T-helper 1 cell treated with Interleukin-12 subunit alpha and Interleukin-12 subunit beta and Interleukin-4 antibody, amounts not matched to agents 30 ng/mL and 1 ng/mL, for 36 hours (primary cell): Measurements from ENCODE around the gene HNRNPL. TPM values are rescaled to one million over a fixed set of nuclear protein-coding genes. Genes with fewer than 3 reads are reported as not detected.
"Not testable (repeated sequence)": the region's sequence is repeated elsewhere in the genome, so short reads cannot be mapped to it uniquely, and the experiment has no call there.

Source experiments
- intact Hi-C: fragments of 100-400 bp; cut with micrococcal nuclease; formaldehyde crosslinking; loops from one replicate; pipeline ENCODE4 v1.15.1; 2024
- total RNA-seq: library from RNA; stranded (reverse); gene quantifications from 2 replicates; pipeline ENCODE4 v1.2.3, GENCODE V29; 2022

The HNRNPL gene
- total RNA-seq, 1 donor from 2014 or later: 515 TPM

GRCh38 chr19:38834104-38834490 lies 15.7 kb downstream of the HNRNPL start:
- intact Hi-C loops: loop anchor here (5.0 kb wide), 3 partner anchors 67 to 447 kb away; partner anchors contain the start of genes GGN and SPRED3

GRCh38 chr19:38833092-38833425 lies 16.7 kb downstream of the HNRNPL start:
- intact Hi-C loops: loop anchor here (5.0 kb wide), 3 partner anchors 66 to 446 kb away; partner anchors contain the start of genes GGN and SPRED3

- intact Hi-C loops: loop anchor here (1.0 to 5.0 kb wide), 15 partner anchors 11 to 444 kb away; partner anchors contain the start of genes ACTN4, EIF3K, FAM98C and GGN
Observed at GRCh38 chr19:38831142-38831605, 18.6 kb downstream of the HNRNPL start.

GRCh38 chr19:38830039-38830733 lies 19.6 kb downstream of the HNRNPL start:
- intact Hi-C loops: loop anchor here (2.0 to 5.0 kb wide), 4 partner anchors 37 to 443 kb away; partner anchors contain the start of genes GGN and SPRED3

- intact Hi-C loops: not testable (repeated sequence)
Observed at GRCh38 chr19:38829203-38829602, 20.6 kb downstream of the HNRNPL start.

- intact Hi-C loops: no loop called here
Observed at GRCh38 chr19:38826856-38827551, 22.8 kb downstream of the HNRNPL start.

- intact Hi-C loops: not testable (repeated sequence)
Observed at GRCh38 chr19:38825936-38826335, 23.9 kb downstream of the HNRNPL start.

GRCh38 chr19:38821230-38821825 lies 28.5 kb downstream of the HNRNPL start:
- intact Hi-C loops: not testable (repeated sequence)

- intact Hi-C loops: no loop called here
Observed at GRCh38 chr19:38819231-38819920, 30.4 kb downstream of the HNRNPL start.

- intact Hi-C loops: no loop called here
Observed at GRCh38 chr19:38817081-38817480, 32.7 kb downstream of the HNRNPL start.

GRCh38 chr19:38816131-38816750 lies 33.5 kb downstream of the HNRNPL start:
- intact Hi-C loops: no loop called here

GRCh38 chr19:38815059-38816001 lies 34.5 kb downstream of the HNRNPL start:
- intact Hi-C loops: no loop called here

- intact Hi-C loops: not testable (repeated sequence)
Observed at GRCh38 chr19:38813932-38814331, 35.9 kb downstream of the HNRNPL start.

GRCh38 chr19:38813323-38813722 lies 36.5 kb downstream of the HNRNPL start:
- intact Hi-C loops: no loop called here

GRCh38 chr19:38812841-38813320 lies 36.9 kb downstream of the HNRNPL start, which contains the start of gene LGALS4:
TSS of gene LGALS4 (minus strand) at chr19:38812945. CDS start at chr19:38812886, 59 bp downstream.
- intact Hi-C loops: no loop called here

- intact Hi-C loops: no loop called here
Observed at GRCh38 chr19:38812009-38812840, 37.6 kb downstream of the HNRNPL start.

GRCh38 chr19:38809592-38810252 lies 40.1 kb downstream of the HNRNPL start:
- intact Hi-C loops: loop anchor here (10.0 kb wide), 1 partner anchor 55 kb away; no protein-coding TSS in a partner anchor

GRCh38 chr19:38808741-38809140 lies 41.0 kb downstream of the HNRNPL start:
- intact Hi-C loops: loop anchor here (10.0 kb wide), 1 partner anchor 54 kb away; no protein-coding TSS in a partner anchor
